Activated CD4-positive, alpha-beta T cell treated with anti-CD3 and anti-CD28 coated beads for 1 hour (primary cell): ENCODE data around the gene IGSF21.
"Not testable (repeated sequence)": the region's sequence is repeated elsewhere in the genome, so short reads cannot be mapped to it uniquely, and the experiment has no call there.

Experiments used
- DNase-seq: peaks from one replicate; pipeline ENCODE4 v3.0.0-alpha.2; 2020

IGSF21 gene

GRCh38 chr1:18411820-18412641 is 304.4 kb downstream of the IGSF21 start:
- DNase-seq = no peak

GRCh38 chr1:18412882-18413353 is 305.3 kb downstream of the IGSF21 start:
- DNase-seq = no peak

- no peak for DNase-seq
Measured at GRCh38 chr1:18413541-18414305, 306.1 kb downstream of the IGSF21 start.

DNA sequence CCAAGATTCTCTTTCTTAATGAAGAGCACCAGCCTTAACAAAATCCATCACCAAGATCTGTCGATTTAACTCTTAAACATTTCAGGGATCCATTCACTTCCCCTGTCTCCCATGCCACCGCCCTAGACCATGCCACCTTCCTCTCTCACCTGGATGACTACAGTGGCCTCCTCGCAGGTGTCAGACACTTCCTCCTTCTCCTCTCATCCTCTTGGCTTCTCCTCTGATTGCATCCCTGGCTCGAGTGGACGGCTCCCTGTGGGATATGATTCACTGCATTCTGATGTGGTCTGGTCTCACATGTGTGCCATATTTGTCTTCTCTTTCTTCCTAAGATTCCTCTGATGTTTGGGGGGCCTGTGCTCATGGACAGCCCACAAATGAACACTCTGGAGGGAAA is 306.7 kb downstream of the IGSF21 start:
- DNase-seq = no peak

DNA sequence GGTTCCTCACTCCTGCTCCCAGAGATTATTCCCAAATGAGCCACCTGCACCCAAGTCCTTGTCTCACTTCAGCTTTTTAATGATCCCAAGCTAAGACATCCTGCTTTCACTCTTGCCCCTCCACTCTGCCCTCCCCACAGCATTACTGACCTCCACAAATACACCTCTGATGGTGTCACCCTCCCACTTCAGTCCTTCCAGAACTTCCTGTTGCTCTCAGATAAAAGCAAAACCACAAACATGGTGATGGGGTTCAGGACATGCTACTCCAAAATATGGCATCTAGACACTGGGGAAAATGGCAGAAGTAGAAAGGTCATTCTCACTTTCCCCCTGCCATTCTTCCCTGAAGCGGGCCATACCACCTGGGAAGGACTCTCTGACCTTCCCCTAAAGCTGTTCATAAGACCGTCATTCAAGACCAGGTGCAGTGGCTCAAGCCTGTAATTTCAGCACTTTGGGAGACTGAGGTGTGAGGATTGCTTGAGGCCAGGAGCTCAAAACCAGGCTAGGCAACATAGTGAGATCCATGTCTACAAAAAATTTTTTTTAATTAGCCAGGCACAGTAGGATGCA is 307.4 kb downstream of the IGSF21 start:
- DNase-seq = no peak

DNA sequence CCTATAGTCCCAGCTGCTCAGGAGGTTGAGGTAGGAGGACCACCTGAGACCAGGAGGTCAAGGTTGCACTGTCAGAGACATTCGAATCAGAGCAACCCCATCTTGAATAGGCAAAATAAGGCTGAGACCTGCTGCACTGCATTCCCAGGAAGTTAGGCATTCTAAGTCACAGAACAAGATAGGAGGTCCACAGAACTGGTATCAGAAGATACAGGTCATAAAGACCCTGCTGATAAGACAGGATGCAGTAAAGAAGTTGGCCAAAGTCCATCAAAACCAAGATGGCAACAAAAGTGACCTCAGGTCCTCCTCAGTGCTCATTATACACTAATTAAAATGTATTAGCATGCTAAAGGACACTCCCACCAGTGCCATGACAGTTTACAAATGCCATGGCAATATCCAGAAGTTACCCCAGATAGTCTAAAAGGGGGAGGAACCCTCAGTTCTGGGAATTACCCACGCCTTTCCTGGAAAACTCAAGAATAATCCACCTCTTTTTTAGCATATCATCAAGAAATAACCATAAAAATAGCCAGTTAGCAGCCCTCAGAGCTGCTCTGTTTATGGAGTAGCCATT is 307.9 kb downstream of the IGSF21 start:
- no peak for DNase-seq

- DNase-seq = not testable (repeated sequence)
Measured at GRCh38 chr1:18416126-18416525, 308.5 kb downstream of the IGSF21 start.

DNA sequence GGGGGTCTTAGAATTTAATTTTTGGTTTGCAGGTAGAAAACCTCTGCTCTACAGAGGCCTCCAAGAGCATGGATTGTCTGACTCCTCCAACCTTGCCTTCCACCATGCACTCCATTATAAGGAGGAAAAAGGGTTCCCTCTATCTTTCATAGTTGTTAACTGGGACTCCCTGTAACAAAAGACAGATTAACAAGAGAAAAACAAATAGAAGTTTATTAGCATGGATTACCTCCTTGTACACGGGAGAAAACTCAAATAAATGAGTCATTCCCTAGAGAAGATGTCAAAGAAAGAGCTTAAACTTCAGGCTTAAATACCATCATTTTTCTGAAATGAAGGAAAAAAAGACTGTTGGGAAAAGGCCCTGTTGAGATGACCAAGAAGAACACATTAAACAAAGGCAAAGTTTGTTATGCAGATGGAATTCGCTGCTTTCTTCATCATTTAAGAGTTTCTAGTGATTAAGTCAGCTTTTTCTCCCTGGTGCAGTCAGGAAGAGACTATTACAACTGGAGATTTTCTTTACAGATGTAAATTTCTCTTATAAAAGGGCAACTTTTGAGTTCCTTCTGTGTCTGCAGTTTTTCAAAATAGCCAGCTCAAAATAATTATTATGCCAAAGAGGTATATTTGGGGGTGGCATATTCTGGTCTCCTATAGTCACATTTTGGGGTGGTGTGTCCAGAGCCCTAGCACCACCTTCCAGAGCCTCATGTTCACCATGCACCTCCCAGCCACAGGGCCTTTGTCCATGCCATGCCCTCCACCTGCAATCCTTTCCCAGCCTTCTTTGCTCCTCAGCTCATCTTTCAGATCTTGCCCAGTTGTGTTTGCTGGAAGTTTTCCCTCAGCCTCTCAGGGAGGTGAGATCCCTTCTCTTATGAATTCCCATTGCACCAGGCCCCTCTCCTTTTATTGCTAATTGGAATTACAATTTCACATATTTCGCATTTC is 310.0 kb downstream of the IGSF21 start:
- no peak for DNase-seq

DNA sequence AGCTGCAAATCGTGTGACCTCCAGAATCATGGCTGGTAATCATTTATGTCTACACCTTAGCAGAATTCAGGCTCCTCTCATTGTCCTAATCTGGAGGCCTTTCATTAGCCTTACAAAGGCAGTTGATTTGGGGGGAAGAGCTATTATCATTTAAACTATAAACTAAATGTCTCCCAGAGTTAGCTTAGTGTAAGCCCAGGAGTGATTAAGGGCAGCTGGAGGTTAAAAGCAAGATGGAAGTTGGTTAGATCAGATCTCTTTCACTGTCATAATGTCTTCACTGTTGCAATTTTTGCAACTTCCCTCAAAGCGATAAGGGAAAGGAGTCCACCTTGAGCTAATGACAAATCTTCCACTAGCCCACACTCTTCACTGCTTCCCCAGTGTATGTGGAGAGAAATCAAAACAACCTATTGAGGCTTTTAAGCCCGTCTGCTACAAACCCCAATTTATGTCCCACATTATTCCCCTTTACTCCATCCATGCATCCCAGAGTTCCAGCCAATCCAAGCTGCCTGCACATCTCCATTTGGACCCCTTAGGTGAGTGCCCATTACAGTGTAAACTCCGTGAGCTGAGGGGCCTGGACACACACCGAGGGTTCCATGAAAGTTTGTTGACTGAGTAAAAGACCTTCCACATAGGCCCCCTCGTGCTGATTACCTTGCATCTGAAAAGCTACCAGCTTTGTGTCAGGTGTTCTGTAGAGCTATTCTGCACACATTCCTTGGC is 311.7 kb downstream of the IGSF21 start:
- no peak for DNase-seq

GRCh38 chr1:18419845-18420184 is 312.2 kb downstream of the IGSF21 start:
- DNase-seq = no peak

- no peak for DNase-seq
Measured at GRCh38 chr1:18422076-18422777, 314.6 kb downstream of the IGSF21 start.

DNA sequence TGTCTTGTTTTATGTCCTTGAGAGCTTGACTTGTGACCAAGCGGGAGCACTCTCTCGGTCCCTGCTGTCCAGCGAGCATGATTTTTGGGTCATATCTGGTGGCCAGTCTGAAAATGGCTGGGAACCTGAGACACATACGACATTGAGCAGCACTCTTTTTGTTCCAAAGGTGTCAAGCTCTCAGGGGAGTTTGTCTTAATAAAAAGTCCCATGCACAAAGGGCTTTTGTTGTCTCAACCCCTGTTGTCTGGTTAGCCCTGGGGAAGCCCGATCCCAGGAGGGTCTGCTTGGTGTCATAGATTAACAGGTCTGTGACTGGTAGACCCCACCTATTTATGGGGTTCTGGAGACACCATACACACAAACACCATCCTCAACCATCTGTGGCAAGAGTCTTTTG is 315.4 kb downstream of the IGSF21 start:
- DNase-seq = no peak

DNA sequence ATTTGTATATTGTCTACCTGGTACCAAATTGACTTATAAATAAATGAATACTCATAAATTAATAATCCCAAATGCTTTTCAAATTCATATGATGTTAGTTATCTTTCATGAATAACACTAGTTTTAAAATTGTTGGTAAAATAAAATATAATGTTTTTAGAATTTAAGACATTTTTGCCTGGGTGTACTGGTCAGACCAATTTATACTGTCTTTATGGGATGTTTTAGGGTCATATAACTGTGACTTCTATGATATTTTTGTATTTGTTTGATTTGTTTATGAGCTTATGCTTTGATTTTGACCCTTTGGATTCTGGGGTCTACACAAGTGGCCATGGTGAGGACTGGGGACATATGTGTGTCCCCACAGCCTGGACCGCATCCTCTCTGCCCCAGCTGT is 319.0 kb downstream of the IGSF21 start:
- DNase-seq = no peak
